ENCODE results near the gene ERBB3.
"Not testable (repeated sequence)": the region's sequence is repeated elsewhere in the genome, so short reads cannot be mapped to it uniquely, and the experiment has no call there.

Gene ERBB3

GRCh38 chr12:56116267-56117081, 36.5 kb downstream of the ERBB3 start, which contains the start of gene RPL41:
Gene RPL41, plus strand, starts transcription at chr12:56116633.
- peak; percentile 96 for DNase-seq

- DNase-seq = not testable (repeated sequence)
These were observed 37.2 kb downstream of the ERBB3 start for GRCh38 chr12:56117082-56117706.

GRCh38 chr12:56117778-56118687, 38.1 kb downstream of the ERBB3 start, which contains the start of gene ZC3H10:
Gene ZC3H10, plus strand, starts transcription at chr12:56118266. Its CDS starts 2,297 bp downstream, at chr12:56120563.
- peak; percentile 99 for DNase-seq

GRCh38 chr12:56118688-56119357, 38.9 kb downstream of the ERBB3 start:
- DNase-seq = no peak

GRCh38 chr12:56119361-56119796, 39.4 kb downstream of the ERBB3 start:
- DNase-seq = peak; percentile 61

- DNase-seq = no peak
These were observed 40.3 kb downstream of the ERBB3 start for GRCh38 chr12:56120158-56120846.

GRCh38 chr12:56121204-56121870, 41.4 kb downstream of the ERBB3 start:
- DNase-seq = no peak

- no peak for DNase-seq
These were observed 42.7 kb downstream of the ERBB3 start for GRCh38 chr12:56122637-56123036.

- no peak for DNase-seq
These were observed 44.2 kb downstream of the ERBB3 start for GRCh38 chr12:56124133-56124532.

- DNase-seq = no peak
These were observed 46.8 kb downstream of the ERBB3 start for GRCh38 chr12:56126732-56127239.

GRCh38 chr12:56127485-56127887, 47.5 kb downstream of the ERBB3 start:
- no peak for DNase-seq

- DNase-seq = peak; percentile 97
These were observed 48.1 kb downstream of the ERBB3 start, which contains the start of gene ESYT1 for GRCh38 chr12:56127888-56128669. Gene ESYT1, plus strand, starts transcription at chr12:56128267. Its CDS starts 53 bp downstream, at chr12:56128320.

- DNase-seq = no peak
These were observed 48.8 kb downstream of the ERBB3 start for GRCh38 chr12:56128670-56129205.

GRCh38 chr12:56129206-56129941, 49.4 kb downstream of the ERBB3 start:
- DNase-seq = no peak

GRCh38 chr12:56129942-56130495, 50.1 kb downstream of the ERBB3 start:
- no peak for DNase-seq

GRCh38 chr12:56130876-56131275, 50.9 kb downstream of the ERBB3 start:
- no peak for DNase-seq

GRCh38 chr12:56134897-56135296, 54.9 kb downstream of the ERBB3 start:
- DNase-seq = no peak

GRCh38 chr12:56137853-56138571, 58.0 kb downstream of the ERBB3 start:
- no peak for DNase-seq

Measured in NCI-H2107 (cell line).